GM19328 (cell line): ENCODE measurements around the gene IPMK.

Source experiments
- ATAC-seq: cut with Tn5 transposase; IDR thresholded peaks from one replicate; pipeline ENCODE4 v1.9.1; 2021; ENCODE audit warnings: mild to moderate bottlenecking, moderate library complexity; ENCODE audit not compliant: unreplicated experiment

Gene IPMK

DNA sequence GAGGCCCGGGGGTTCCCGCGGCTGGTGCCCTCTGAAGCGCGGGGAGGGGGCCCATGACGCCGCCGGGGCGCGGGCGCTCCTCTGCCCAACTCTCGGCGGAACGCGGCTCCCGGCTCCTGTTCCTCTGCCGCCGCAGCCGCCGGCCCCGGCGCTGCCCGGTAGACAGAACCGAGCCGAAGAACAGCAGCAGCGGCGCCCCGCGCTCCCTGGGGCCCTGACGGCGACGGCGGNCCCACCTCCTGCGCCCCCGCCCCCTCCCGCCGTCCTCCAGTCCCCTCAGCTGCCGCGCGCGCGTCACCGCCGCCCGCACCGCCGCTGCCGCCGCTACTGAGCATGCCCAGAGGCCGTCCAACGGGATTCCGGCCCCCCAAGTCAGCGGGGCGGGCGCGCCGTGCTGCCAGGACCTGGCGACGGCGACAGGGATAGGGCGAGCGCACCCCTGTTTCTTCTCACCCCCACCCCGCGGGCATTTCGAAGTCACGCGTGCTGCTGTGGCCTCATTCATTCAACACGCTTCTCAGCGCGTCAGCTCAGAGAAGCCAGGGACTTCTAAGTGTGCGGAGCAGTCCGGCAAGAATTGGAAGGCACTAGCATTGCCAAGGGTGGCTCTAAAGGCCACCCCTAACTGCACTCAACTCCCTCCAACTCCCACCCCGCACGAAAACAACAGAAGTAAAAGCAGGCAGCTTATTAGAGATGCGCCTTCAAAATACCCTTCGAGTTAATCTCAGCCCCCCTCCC is at the start of gene IPMK:
Gene IPMK, minus strand, starts transcription at position 182 of the 741 bp plus-strand sequence. CDS start 283 bp downstream, outside the sequence.
- peak; percentile 53 for ATAC-seq

DNA sequence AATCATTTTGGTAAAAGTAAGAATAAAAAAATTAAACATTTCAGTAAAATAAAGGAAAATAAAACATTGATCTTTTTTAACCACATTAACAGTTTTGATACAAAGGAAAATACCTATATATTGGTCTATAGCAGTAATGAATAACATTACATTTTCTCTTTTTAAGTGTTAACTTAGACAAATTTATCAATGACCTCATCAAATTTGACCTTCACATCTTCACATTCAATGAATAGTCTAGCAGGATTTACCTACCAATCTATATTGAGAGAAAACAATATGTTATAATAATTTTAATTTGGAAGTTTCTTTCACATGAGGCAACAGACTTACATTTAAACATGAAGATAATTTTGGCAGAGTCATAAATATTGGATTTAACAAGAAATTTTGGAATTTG is 49.2 kb upstream of the IPMK start:
- ATAC-seq = no peak

DNA sequence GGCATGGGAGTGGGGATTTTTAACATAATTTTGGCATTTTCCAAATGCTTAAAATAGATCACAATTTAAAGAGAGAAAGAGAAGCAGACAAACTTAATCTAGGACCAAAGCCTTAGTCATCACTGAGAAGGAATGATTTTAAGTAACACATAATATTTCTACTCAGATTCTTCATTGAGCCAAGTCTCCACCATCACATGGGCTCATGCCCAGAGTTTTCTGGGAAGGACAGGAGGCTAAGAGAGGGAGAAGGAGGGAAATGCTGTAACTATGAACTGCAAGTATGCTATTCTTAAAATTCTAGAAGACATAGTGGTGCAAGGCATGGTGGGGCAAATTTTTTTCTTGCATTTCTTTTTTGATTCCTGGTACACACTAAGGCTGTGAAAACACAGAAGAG is 43.3 kb upstream of the IPMK start:
- no peak for ATAC-seq

DNA sequence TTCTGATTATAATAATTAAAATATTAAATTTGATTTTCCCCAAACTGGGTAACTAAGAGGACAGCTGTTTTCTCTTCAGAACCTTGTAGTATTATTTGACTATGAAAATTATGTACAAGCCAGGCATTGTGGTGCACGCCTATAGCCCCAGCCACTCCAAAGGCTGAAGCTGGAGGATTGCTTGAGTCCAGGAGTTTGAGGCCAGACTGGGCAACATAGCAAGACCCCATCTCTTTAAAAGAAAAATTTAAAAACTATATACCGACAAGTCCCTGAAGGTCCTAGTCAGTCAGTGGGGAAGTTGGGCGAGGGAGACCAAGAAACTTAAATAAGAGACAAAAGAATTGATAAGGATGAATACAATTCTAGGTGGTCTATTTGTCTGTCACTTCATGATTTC is 40.0 kb upstream of the IPMK start:
- no peak for ATAC-seq

DNA sequence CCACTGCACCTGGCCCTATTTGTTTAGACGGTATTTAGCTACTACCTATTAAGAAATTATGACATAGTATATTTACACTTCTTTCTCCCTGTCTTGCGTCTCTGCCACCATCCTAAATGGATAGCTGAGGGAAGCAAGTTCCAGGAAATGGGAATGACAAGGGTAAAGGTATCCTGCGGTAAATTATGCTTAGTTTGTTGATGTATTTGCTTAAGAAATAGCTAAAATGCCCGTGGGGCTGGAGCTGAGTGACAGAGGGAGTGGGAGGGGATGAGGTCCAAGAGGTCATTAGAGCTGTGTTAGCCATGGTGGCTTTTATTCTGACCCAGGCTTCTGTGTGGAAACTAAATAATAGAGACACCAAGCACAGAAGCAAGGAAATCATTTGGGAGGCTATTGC is 38.1 kb upstream of the IPMK start:
- ATAC-seq = no peak

DNA sequence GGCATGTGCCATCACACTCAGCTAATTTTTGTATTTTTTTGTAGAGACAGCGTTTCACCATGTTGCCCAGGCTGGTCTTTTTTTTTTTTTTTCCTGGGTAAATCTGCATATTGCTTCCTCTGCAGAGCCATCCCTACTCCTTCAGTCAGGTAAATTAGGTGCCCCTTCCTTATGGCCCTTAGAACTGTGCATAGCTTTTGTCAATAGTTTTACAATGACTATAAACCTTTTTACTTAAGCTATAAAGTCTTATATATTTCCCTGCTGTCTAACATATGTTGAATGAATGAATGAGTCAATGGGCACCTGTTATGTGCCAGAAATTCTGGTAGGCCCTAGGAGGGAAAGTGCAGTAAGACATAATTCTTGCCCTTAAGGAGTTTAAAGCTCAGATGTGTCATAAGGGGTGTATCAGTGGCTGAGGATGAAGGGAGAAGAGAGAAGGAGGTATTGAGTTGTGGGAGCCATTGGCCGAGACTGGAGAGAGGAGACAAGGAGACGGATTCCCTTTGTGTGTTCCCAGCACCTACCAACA is 36.5 kb upstream of the IPMK start:
- no peak for ATAC-seq

DNA sequence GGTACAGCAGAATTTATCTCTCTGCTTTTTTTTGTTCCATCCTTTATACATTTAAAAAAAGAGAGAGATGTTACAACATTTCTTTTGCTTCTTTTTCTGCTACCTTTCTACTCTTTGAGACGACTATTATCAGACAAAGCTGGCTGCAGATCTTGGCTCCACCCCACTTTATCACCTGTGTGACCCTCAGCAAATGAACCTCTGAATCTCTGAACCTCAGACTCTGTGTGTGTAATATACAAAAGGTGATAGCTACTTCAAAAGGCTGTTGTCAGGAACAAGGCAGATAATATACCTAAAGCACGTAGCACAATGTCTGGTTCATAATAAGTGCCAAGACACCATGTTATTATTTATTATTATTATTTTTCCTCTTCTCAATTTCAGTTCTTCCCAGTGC is 34.6 kb upstream of the IPMK start:
- ATAC-seq = no peak

DNA sequence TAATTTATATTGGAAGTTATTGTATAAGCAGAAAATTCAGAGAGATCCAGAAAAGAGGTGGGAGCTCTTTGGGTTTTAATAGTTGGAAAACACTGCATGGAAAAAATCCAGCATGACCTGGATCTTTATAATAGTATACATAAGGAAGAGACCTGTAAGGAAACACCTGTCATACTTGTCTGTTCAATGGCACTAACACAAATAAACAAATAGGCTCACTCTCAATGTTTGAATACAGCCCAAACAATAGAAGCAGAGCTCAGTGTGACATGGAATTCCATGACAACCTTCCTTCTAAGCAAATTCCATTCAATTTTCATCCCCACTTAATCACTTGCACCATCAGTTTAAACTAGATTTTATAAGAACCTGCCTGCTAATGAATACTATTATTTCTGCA is 33.0 kb upstream of the IPMK start:
- no peak for ATAC-seq

DNA sequence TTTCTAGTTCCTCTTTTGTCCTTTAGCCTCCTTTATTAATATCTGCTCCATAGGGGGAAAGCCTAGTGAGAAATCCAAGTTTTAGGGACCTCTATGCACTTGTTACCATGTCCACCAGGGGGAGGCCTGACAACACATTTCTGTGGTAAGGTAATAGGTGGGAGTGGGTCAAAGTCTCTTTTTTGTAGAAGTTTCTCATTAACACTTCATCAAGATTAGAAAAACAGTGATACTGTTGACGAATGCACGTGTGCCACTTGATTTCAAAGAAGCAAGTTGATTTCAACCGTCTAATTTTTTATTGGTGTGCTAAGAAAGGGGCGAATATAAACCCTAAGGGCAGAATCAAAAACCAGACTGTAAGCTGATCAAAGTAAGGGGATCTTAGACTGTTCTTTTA is 31.9 kb upstream of the IPMK start:
- peak; percentile 91 for ATAC-seq

DNA sequence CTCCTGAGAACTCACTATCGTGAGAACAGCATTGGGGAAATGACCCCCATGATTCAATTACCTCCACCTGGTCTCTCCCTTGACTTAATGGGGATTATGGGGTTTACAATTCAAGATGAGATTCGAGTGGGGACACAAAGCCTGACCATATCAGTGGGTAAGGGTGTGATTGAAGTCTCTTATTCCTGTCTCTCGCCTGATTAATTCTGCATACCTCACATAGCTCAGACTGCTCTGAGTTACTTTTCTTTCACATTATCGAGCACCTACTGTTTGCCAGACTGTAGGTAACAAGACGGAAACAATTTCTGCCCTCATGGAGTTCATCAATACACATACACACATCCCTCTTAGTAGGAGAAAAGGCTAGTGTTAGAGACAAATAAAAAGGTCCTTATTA is 26.3 kb upstream of the IPMK start:
- no peak for ATAC-seq

DNA sequence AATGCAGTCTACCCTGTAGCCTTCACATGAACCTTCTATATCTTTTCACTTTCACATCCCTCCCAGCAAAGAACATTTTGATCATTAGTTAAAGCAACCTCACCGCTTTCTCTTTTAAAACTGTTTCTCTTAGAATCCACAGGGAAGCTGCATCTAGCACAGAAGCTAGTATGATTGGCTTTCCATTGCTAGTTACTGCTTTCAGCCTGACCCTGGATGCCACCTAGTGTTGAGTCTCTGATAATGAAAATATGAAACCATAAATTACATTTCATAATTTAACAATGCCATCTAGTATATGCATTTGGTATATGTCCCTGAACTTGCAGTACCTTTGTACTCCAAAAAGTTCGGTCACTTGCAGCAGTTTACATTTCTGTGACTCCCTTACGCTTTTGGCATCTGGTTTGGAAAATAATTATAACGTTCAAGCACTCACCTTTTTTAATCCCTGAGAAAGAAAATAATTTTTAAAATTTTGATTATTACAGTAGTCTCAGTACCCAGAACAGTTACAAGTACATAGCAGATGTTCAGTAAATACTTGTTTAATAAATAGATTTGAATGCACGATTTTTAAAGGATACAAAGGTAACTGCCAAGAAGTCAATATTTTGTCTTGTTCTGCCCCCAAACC is 24.0 kb upstream of the IPMK start:
- ATAC-seq = peak; percentile 66

DNA sequence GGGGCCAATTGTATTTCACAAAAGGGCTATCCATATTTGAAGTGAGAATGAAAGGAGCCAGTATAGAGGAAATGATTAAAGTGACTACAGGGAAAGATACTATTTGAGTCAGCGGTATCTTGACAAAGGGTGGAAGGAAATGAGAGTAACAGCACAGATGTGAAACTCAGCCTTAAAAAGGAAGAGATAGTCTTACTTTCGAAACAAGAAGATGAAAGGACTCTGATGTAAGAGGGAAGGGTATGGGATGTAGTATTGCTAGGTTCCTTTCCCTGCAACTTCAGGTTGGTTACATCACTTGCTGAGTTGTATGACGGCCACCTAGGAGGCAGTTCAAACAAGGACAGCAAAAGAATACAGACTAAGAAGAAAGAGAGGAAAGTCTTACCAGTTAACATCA is 14.9 kb upstream of the IPMK start:
- ATAC-seq = peak; percentile 93

DNA sequence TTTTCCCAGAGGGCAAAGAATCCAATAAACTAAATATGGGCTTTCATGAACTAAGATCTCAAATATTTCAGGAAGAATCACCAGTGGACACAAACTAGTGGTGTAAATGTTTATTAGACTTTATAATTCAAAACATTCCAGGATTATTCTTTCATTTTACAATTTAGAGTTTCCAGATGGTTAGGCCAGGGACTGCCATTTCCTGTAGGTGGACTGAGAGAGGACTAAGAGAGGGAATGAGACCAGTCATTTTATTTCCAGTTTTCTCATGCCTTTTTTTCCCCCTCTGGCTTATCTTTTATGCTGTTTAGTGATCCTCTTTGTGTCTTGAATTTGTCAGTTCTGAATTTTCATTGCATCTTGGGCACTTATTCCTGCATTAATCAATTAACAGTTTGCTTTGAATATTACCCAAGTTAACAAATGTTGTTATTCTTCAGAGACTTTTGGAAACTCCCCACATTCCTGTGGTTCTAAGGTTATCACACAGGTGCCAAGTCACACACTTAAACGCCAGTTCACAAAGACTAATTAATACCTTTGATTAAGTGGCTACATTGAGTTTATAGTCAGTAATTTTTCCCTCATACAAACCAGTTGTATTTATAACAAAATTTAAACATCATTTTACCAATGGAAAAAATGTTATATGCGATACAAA is 13.5 kb upstream of the IPMK start:
- ATAC-seq = no peak

DNA sequence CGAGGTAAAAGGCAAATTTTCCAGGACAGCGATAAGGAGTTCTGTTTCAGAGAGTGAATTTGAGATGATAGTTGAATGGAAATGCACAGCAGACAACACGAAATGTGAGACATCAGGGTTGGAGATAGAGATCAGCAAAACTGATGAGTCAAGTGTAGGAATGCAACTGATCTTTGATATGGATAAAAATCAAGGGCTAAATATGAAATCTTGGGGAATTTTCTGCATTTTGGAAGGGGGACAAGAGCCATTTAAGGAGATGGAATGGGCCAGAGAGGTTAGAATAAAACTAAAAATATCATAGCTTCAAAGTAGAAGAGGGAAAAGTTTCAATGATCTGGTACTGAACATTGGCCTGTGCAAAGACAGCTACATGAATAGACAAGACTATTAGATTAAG is 12.8 kb upstream of the IPMK start:
- ATAC-seq = no peak

DNA sequence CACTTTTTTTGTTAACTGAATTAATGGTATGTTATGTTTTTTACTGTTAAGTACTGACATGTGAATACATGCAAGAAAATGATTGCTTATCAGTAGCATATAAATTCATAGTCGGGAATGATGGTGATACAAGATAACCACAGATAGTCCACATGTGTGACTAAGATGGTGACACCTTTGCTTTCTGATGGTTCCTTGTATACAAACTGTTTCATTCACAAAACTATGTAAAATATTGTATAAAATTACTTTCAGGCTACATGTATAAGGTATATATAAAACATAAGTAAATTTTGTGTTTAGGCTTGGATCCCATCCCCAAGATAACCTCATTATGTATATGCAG is 11.2 kb upstream of the IPMK start:
- no peak for ATAC-seq

DNA sequence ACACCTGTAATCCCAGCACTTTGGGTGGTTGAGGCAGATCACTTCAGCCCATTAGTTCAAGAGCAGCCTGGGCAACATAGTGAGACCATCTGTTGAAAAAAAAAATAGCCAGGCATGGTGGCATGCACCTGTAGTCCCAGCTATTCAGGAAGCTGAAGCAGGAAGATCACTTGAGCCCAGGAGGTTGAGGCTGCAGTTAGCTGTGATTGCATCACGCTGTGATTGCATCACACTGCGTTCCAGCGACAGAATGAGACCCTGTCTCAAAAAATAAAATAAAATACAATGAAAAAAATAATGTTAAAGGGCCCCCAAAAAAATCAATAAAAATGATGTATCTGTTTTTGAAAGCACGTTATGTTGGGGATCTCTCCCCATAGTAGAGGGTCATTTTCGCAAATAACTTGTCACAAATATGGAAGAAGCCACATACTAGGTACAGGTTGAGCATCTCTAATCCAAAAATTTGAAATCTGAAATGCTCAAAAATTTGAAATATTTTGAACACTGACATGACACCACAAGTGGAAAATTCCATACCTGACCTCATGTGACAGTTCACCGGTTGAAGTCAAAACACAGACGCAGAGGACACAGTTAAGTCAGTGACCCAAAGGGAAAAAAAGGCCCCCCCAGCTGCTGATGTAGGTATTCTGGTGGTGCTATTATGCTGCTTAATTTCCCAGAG is 10.7 kb upstream of the IPMK start:
- ATAC-seq = no peak

DNA sequence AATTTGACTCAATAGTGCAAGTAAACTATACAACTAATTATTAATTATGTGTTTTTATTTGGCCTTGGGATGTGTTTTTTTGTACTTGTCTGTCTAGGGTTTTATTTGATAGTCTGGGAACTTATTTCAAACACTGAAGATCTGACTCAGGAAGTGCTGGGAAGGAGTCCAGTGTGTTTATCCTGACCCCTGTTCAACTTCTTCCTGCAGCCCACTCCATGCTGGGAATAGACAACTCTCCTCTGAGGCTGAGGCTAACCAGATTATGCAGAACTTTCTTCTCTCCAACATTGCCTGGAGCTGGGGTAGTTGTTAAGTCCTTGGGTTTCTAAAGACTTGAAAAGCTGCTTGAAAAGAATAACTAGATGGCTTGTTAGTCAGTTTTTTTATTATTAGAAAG is 8.2 kb upstream of the IPMK start:
- ATAC-seq = no peak

DNA sequence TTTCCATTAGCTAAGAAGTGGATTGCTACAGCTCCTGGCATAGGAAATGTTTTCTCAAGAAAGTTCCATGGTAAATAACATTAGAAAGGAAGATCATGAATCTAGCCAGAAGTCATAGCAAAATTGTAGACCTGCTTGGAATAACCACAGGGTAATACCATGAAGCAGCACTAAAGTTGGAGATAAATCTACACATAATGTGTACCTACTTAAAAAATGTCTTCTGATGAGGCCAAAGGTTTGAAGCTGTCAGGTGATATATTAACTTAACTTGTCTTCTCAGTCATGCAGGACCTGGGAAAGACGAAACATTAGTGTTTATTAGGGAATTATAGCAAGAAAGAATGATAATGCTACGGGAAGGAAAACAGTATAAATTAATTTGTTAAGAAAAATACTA is 7.6 kb upstream of the IPMK start:
- ATAC-seq = no peak

DNA sequence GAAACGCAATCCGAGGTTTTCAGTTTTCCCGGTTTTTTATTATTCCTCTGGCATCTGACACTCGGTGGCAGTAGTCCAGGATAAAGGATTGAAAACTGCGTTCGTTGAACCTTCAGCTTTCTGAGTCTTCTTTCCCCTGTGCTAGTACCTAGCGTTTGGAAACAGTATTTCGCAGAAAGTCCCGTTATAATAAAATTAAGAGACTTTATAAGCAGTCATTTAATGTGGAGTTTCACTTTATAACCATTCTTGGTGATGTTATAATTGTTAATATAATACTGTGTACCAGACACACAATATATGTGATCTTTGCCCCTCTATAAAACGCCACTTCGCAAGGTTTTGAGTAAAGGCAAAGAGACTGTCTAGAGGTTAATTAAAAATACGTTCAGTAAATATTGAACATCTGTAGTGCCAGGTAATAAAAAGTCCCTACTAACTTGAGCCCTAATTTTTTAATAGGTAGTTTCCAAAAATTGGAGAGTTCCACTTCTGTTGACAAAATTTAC is 2.1 kb upstream of the IPMK start:
- ATAC-seq = no peak

DNA sequence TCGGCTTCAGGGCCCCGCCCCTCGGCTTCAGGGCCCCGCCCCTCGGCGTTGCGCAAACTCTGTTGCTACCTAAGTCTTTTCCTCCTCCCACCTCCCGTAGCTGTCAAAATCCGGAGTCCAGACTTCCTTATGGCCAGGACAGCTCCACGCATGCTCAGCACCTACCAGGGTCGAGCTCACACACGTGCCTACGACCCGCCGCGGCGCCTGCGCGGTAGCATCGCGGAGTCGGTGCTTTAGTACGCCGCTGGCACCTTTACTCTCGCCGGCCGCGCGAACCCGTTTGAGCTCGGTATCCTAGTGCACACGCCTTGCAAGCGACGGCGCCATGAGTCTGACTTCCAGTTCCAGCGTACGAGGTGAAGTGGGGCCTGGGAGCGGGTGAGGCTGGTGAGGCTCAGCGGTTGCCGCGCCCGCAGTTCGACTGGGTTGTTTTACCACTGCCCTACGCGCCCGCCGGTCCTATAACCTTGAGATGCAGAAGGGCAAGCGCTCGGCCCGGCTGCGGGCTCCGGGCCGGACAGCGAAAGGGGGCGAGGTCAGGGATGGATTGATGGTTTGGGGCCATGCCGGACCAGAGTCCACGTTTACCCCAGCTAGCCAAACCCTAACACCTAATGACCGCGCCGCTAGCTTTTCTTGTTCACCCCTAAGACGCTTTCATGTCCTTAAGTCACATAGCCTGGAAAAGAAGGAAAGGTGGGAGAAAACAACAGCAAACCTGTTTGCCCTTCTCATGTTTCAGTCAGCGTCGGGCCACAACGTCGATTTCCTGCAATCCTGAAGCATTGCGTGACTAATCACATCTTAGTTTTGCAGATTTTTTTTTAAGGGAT is 1.5 kb upstream of the IPMK start, which contains the start of gene CISD1:
Gene CISD1, plus strand, starts transcription at position 217 of the 836 bp plus-strand sequence. Its CDS starts 112 bp downstream, at position 329.
- ATAC-seq = peak; percentile 57
